ENCODE data around the gene HLA-B. TPM values are rescaled to one million over a fixed set of nuclear protein-coding genes. Genes with fewer than 3 reads are reported as not detected.

HLA-B gene
- total RNA-seq, 1 experiment from 2014 or later, result 69.1 TPM

- H3K36me3 ChIP-seq, result no peaks in the 10 kb centered on the region
- no peaks in the 10 kb centered on the region for H3K9me3 ChIP-seq
- DNase-seq, result no peak
- H3K27me3 ChIP-seq, result peaks cover 6% of the 10 kb centered on the region; the same call in 1 of the 2 replicates
- no peak overlapping the region for H3K4me3 ChIP-seq
These were observed 2.6 kb upstream of the HLA-B start for GRCh38 chr6:31359581-31359980.

GRCh38 chr6:31358302-31358701, 1.3 kb upstream of the HLA-B start:
- Histone ChIP-seq H3K9me3 (no peaks in the 10 kb centered on the region), H3K36me3 (no peaks in the 10 kb centered on the region), H3K27me3 (peaks cover 6% of the 10 kb centered on the region; the same call in 1 of the 2 replicates), H3K4me3 (no peak overlapping the region)
- no peak for DNase-seq

- DNase-seq, result no peak
- Histone ChIP-seq H3K4me3 (no peak overlapping the region), H3K36me3 (no peaks in the 10 kb centered on the region), H3K27me3 (peaks cover 6% of the 10 kb centered on the region; the same call in 1 of the 2 replicates), H3K9me3 (no peaks in the 10 kb centered on the region)
These were observed 907 bp upstream of the HLA-B start for GRCh38 chr6:31357886-31358285.

- Histone ChIP-seq H3K36me3 (no peaks in the 10 kb centered on the region), H3K4me3 (peak overlapping the region; percentile 68), H3K9me3 (no peaks in the 10 kb centered on the region), H3K27me3 (peaks cover 6% of the 10 kb centered on the region; the same call in 1 of the 2 replicates)
- peak; percentile 9 for DNase-seq
These were observed 598 bp downstream of the HLA-B start for GRCh38 chr6:31356216-31356945.

- peaks cover 6% of the 10 kb centered on the region; the same call in 1 of the 2 replicates for H3K27me3 ChIP-seq
- H3K36me3 ChIP-seq, result no peaks in the 10 kb centered on the region
- H3K4me3 ChIP-seq, result no peak overlapping the region
- H3K9me3 ChIP-seq, result no peaks in the 10 kb centered on the region
- DNase-seq, result no peak
These were observed 1.4 kb downstream of the HLA-B start for GRCh38 chr6:31355583-31355948.

- H3K36me3 ChIP-seq, result no peaks in the 10 kb centered on the region
- peaks cover 3% of the 10 kb centered on the region; the same call in 1 of the 2 replicates for H3K27me3 ChIP-seq
- no peak overlapping the region for H3K4me3 ChIP-seq
- DNase-seq, result no peak
- no peaks in the 10 kb centered on the region for H3K9me3 ChIP-seq
These were observed 2.0 kb downstream of the HLA-B start for GRCh38 chr6:31354864-31355582.

- H3K4me3 ChIP-seq, result no peak overlapping the region
- no peaks in the 10 kb centered on the region for H3K36me3 ChIP-seq
- DNase-seq, result no peak
- H3K9me3 ChIP-seq, result no peaks in the 10 kb centered on the region
- peaks cover 3% of the 10 kb centered on the region; the same call in 1 of the 2 replicates for H3K27me3 ChIP-seq
These were observed 2.7 kb downstream of the HLA-B start for GRCh38 chr6:31354158-31354863.

- Histone ChIP-seq H3K9me3 (no peaks in the 10 kb centered on the region), H3K36me3 (no peaks in the 10 kb centered on the region), H3K27me3 (peaks cover under 1% of the 10 kb centered on the region; the same call in 1 of the 2 replicates), H3K4me3 (no peak overlapping the region)
- DNase-seq, result no peak
These were observed 3.5 kb downstream of the HLA-B start for GRCh38 chr6:31353384-31353945.

- Histone ChIP-seq H3K4me3 (no peak overlapping the region), H3K9me3 (no peaks in the 10 kb centered on the region), H3K36me3 (no peaks in the 10 kb centered on the region), H3K27me3 (no peaks in the 10 kb centered on the region; the same call in 1 of the 2 replicates)
- no peak for DNase-seq
These were observed 4.1 kb downstream of the HLA-B start for GRCh38 chr6:31352683-31353383.

GRCh38 chr6:31352310-31352682, 4.7 kb downstream of the HLA-B start:
- Histone ChIP-seq H3K36me3 (no peaks in the 10 kb centered on the region), H3K27me3 (no peaks in the 10 kb centered on the region), H3K9me3 (no peaks in the 10 kb centered on the region), H3K4me3 (no peak overlapping the region)
- no peak for DNase-seq

GRCh38 chr6:31351401-31352309, 5.3 kb downstream of the HLA-B start:
- no peak for DNase-seq
- no peaks in the 10 kb centered on the region for H3K36me3 ChIP-seq
- no peaks in the 10 kb centered on the region for H3K9me3 ChIP-seq
- no peaks in the 10 kb centered on the region for H3K27me3 ChIP-seq
- H3K4me3 ChIP-seq, result no peak overlapping the region

GRCh38 chr6:31351033-31351380, 6.0 kb downstream of the HLA-B start:
- no peaks in the 10 kb centered on the region for H3K9me3 ChIP-seq
- H3K4me3 ChIP-seq, result no peak overlapping the region
- H3K27me3 ChIP-seq, result no peaks in the 10 kb centered on the region
- H3K36me3 ChIP-seq, result no peaks in the 10 kb centered on the region
- DNase-seq, result no peak

GRCh38 chr6:31350196-31351032, 6.6 kb downstream of the HLA-B start:
- Histone ChIP-seq H3K36me3 (no peaks in the 10 kb centered on the region), H3K27me3 (no peaks in the 10 kb centered on the region), H3K9me3 (no peaks in the 10 kb centered on the region), H3K4me3 (no peak overlapping the region)
- DNase-seq, result no peak

- Histone ChIP-seq H3K4me3 (no peak overlapping the region), H3K9me3 (no peaks in the 10 kb centered on the region), H3K27me3 (no peaks in the 10 kb centered on the region), H3K36me3 (no peaks in the 10 kb centered on the region)
- DNase-seq, result no peak
These were observed 7.7 kb downstream of the HLA-B start for GRCh38 chr6:31349301-31349700.

All from MG63 (cell line).